LNCaP clone FGC (cell line): ENCODE measurements around the gene PSMD2.
"Not testable (repeated sequence)": the region's sequence is repeated elsewhere in the genome, so short reads cannot be mapped to it uniquely, and the experiment has no call there.

Experiments
- DNase-seq: peaks from one replicate; pipeline ENCODE4 v3.0.0-alpha.2; 2011; ENCODE audit warnings: low read depth
- H3K4me3 ChIP-seq: 2 replicates; pipeline ENCODE4 v1.5.1; 2011; ENCODE audit warnings: mild to moderate bottlenecking, low read depth, low read length, control low read depth
- TF ChIP-seq, protein P1 (sequence below): IDR thresholded peaks from 2 replicates; pipeline ENCODE4 v1.5.1; 2012; ENCODE audit warnings: mild to moderate bottlenecking; ENCODE audit not compliant: control insufficient read depth, insufficient read depth; ENCODE audit errors: extremely low read depth

Gene PSMD2

DNA sequence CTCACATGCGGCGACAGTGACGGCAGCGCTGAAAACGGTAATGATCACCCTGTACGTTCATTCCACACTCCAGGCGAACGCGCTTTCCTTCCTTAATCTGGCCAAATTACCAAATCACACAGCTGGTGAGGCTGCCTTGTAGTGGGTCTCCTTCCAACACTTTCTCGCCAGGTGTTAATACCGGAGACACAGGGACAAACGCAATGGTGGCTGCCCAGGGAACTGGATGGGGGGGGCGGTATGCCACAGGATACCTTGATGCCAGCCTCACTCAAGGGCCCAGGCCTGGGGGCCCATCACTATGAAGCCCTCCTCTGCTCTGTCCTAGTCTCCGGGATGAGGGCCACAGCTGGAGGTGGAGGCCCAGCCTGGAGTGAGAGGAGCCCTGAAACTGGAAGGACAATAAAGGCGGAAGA is 36.3 kb upstream of the PSMD2 start:
- DNase-seq = no peak
- H3K4me3 ChIP-seq = no peak overlapping the region
- TF ChIP-seq, protein P1, sequence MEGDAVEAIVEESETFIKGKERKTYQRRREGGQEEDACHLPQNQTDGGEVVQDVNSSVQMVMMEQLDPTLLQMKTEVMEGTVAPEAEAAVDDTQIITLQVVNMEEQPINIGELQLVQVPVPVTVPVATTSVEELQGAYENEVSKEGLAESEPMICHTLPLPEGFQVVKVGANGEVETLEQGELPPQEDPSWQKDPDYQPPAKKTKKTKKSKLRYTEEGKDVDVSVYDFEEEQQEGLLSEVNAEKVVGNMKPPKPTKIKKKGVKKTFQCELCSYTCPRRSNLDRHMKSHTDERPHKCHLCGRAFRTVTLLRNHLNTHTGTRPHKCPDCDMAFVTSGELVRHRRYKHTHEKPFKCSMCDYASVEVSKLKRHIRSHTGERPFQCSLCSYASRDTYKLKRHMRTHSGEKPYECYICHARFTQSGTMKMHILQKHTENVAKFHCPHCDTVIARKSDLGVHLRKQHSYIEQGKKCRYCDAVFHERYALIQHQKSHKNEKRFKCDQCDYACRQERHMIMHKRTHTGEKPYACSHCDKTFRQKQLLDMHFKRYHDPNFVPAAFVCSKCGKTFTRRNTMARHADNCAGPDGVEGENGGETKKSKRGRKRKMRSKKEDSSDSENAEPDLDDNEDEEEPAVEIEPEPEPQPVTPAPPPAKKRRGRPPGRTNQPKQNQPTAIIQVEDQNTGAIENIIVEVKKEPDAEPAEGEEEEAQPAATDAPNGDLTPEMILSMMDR = no peak

DNA sequence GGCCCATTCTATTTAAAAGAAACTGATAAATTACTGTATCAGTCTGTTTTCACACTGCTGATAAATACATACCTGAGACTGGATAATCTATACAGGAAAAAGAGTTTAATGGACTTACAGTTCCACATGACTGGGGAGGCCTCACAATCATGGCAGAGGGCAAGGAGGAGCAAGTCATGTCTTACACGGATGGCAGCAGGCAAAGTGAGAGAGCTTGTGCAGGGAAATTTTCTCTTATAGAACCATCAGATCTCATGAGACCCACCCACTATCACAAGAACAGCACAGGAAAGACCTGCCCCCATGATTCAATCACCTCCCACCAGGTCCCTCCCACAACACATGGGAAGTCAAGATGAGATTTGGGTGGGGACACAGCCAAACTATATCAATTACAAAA is 31.8 kb upstream of the PSMD2 start:
- not testable (repeated sequence) for DNase-seq, H3K4me3 ChIP-seq

DNA sequence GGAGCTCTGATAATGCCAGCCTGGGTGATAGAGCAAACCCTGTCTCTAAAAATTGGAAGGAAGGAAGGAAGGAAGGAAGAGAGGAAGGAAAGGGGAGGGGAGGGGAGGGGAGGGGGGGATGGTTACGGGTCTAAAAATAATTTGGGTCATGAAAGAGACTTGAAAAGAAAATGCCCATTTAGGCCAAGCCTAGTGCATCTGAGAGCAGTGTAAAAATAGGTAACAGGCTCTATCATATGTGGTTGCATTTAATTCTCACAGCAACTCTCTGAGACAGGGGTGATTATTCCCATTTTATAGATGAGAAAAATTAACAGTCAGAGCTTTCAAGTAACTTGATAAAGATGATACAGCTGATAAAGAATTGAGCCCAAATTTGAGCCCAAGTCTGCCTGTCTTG is 26.8 kb upstream of the PSMD2 start:
- TF ChIP-seq, protein P1 = no peak
- no peak for DNase-seq
- H3K4me3 ChIP-seq = no peak overlapping the region

DNA sequence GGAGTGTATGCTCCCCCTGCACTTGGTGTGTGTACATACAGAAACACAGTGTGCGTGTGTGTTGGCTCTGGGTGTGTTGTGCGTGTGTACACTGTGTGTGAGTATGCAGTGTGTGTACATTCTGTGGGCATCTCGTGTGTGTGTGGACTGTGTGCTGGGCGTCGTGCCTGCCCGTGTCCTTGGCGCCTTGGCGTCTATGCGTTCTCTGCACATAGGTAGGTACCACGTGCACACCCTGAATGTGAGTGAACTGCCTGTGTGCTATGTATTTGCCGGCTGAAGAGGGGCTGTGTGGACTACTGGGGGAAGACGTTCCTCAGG is 23.7 kb upstream of the PSMD2 start:
- no peak for DNase-seq
- no peak overlapping the region for H3K4me3 ChIP-seq
- TF ChIP-seq, protein P1 = no peak

DNA sequence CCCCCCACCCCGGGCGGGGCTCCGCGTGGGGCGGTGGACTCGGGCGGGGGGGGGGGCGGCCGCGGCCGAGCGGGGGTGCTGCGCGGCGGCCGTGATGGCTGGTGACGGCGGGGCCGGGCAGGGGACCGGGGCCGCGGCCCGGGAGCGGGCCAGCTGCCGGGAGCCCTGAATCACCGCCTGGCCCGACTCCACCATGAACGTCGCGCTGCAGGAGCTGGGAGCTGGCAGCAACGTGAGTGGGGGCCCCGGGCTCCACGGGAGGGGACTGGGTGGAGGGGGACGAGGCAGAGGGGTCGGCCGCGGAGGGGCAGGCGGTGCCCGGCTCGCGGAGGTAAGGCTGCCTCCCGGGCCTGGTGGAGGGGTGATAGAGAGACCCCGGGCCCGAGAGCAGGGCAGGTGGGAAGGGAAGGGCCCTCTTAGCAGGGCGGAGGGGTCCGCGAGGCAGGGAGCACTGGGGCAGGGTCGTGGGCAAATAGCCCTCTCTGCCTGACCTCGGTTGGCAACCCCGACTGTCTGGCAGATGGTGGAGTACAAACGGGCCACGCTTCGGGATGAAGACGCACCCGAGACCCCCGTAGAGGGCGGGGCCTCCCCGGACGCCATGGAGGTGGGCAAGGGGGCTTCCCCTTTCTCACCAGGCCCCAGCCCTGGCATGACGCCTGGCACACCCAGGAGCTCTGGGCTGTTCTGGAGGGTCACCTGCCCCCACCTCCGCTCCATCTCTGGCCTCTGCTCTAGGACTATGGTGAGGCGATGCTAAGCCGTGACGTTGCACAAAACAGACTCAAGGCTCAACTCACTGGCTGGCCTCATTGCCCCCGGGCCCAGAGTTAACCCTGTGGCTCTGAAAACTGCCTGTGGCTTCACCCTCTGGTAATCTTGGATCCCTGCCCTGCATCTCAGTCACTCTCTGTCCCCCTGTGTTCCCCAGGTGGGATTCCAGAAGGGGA is 22.8 kb upstream of the PSMD2 start, which contains the start of gene ECE2:
Gene ECE2 (plus strand): TSS at position 62 of the 950 bp plus-strand sequence. CDS start 132 bp downstream, at position 194.
- H3K4me3 ChIP-seq = no peak within 1 kb of the TSS
- DNase-seq = no peak

DNA sequence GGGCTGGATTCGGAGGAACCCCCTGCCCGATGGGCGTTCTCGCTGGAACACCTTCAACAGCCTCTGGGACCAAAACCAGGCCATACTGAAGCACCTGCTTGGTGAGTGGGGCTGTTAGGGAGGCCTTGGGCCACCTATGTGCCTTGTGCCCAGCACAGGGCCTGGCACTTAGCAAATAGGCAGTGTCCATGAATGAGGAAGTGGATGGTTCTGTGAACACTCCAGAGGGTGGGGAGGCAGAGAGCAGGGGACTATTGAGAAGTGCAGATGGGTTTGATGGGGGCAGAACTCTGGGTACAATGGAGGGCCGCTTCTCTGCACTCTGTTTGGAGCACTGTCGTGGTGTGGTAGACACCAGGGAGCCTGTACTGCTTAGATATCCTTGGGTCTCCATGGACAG is 21.7 kb upstream of the PSMD2 start:
- H3K4me3 ChIP-seq = no peak overlapping the region
- DNase-seq = no peak
- TF ChIP-seq, protein P1 = no peak

More for the DNA sequence above, 22.8 kb upstream of the PSMD2 start, which contains the start of gene ECE2:
- TF ChIP-seq, protein P1 = no peak

DNA sequence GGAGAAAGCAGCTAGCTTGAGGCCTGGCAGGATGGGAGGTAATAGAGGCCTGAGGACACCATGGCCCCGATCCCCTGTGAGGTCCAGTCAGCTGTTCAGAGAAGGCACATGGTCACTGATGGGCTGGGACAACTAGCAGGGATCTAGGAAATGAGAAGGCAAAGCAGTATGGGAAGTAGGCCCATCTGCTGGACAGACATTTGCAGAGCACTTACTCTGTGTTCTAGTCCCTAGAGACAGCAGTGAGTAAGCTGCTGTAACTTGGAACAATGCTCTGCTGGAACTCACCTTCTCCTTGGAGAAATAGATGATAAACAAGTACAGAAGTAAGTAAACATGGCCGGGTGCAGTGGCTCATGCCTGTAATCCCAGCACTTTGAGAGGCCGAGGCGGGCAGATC is 16.1 kb upstream of the PSMD2 start:
- no peak for DNase-seq
- H3K4me3 ChIP-seq = no peak overlapping the region
- TF ChIP-seq, protein P1 = no peak
